HEK293 (cell line): ENCODE data around the gene KRTCAP2.

ENCODE experiments used
- CTCF ChIA-PET: fragments of 350-600 bp; formaldehyde crosslinking; extraction: SDS; loops from one replicate; lab custom pipeline; 2021; ENCODE audit warnings: antibody characterized with exemption; lab: Yijun Ruan, JAX
- POLR2A ChIA-PET: fragments of 300-600 bp; formaldehyde crosslinking; extraction: SDS; loops from one replicate; lab custom pipeline; 2020; ENCODE audit warnings: antibody characterized with exemption, inconsistent platforms; lab: Yijun Ruan, JAX
- H3K27ac ChIP-seq: fragments of 200-500 bp; sonication (Bioruptor generic); 2 replicates; pipeline ENCODE4 v1.5.1; 2014; ENCODE audit warnings: low read depth, low read length, control low read depth, inconsistent platforms; ENCODE audit errors: extremely low read depth
- H3K36me3 ChIP-seq, 2 experiments: fragments of 200-500 bp in 1 of 2; sonication (Bioruptor generic) in 1 of 2; 1 replicate in 1 of 2; 2 replicates in 1 of 2; pipeline ENCODE4 v1.5.1; 2014 to 2017; ENCODE audit warnings: inconsistent platforms in 2 of 2, low read length in 2 of 2; ENCODE audit not compliant: control insufficient read depth in 2 of 2, insufficient read depth in 1 of 2
- H3K4me1 ChIP-seq: fragments of 200-500 bp; sonication (Bioruptor generic); 2 replicates; pipeline ENCODE4 v1.5.1; 2014; ENCODE audit warnings: mild to moderate bottlenecking, low read length, inconsistent platforms; ENCODE audit not compliant: control insufficient read depth, insufficient read depth
- H3K4me3 ChIP-seq: 2 replicates; pipeline ENCODE4 v1.5.1; 2011; ENCODE audit warnings: low read depth, mild to moderate bottlenecking, control low read depth, low read length, moderate library complexity
- H3K9me3 ChIP-seq: fragments of 200-500 bp; sonication (Bioruptor generic); 2 replicates; pipeline ENCODE4 v1.5.1; 2014; ENCODE audit warnings: low read depth, low read length, inconsistent platforms; ENCODE audit not compliant: control insufficient read depth, insufficient read depth
- GLIS2 ChIP-seq: fragments of 450-650 bp; formaldehyde crosslinking; IDR thresholded peaks from 2 replicates; pipeline ENCODE4 v1.5.1; 2016; ENCODE audit warnings: missing biosample characterization, missing genetic modification characterization
- HIC1 ChIP-seq: fragments of 450-650 bp; formaldehyde crosslinking; IDR thresholded peaks from 2 replicates; pipeline ENCODE4 v1.5.1; 2016; ENCODE audit warnings: missing biosample characterization, missing genetic modification characterization
- PATZ1 ChIP-seq: fragments of 450-650 bp; formaldehyde crosslinking; IDR thresholded peaks from 2 replicates; pipeline ENCODE4 v1.5.1; 2016; ENCODE audit warnings: missing biosample characterization, missing genetic modification characterization
- PRDM1 ChIP-seq: fragments of 450-650 bp; formaldehyde crosslinking; IDR thresholded peaks from 2 replicates; pipeline ENCODE4; 2016; ENCODE audit warnings: missing biosample characterization, missing genetic modification characterization
- ZBTB17 ChIP-seq: fragments of 450-650 bp; formaldehyde crosslinking; IDR thresholded peaks from 2 replicates; pipeline ENCODE4 v1.5.1; 2016; ENCODE audit warnings: missing biosample characterization, missing genetic modification characterization
- ZFP69B ChIP-seq: fragments of 450-650 bp; formaldehyde crosslinking; IDR thresholded peaks from 2 replicates; pipeline ENCODE4 v1.5.1; 2016; ENCODE audit warnings: missing biosample characterization, missing genetic modification characterization
- ZIC2 ChIP-seq: fragments of 450-650 bp; formaldehyde crosslinking; IDR thresholded peaks from 2 replicates; pipeline ENCODE4 v1.5.1; 2016; ENCODE audit warnings: missing biosample characterization, missing genetic modification characterization
- ZNF335 ChIP-seq: fragments of 450-650 bp; formaldehyde crosslinking; conservative IDR thresholded peaks from 2 replicates; pipeline ENCODE4 v1.5.1; 2016; ENCODE audit warnings: missing biosample characterization, missing genetic modification characterization
- ZNF366 ChIP-seq: fragments of 450-650 bp; formaldehyde crosslinking; conservative IDR thresholded peaks from 2 replicates; pipeline ENCODE4 v1.5.1; 2016; ENCODE audit warnings: missing biosample characterization, missing genetic modification characterization
- ZNF37A ChIP-seq: fragments of 450-650 bp; IDR thresholded peaks from 2 replicates; pipeline ENCODE4 v1.5.1; 2018; ENCODE audit warnings: missing biosample characterization, missing genetic modification characterization
- ZNF513 ChIP-seq: fragments of 450-650 bp; IDR thresholded peaks from 2 replicates; pipeline ENCODE4 v1.5.1; 2018; ENCODE audit warnings: missing biosample characterization, missing genetic modification characterization
- ZNF521 ChIP-seq: fragments of 450-650 bp; formaldehyde crosslinking; IDR thresholded peaks from 2 replicates; pipeline ENCODE4 v1.5.1; 2017; ENCODE audit warnings: missing biosample characterization, mild to moderate bottlenecking, missing genetic modification characterization
- ZNF555 ChIP-seq: fragments of 450-650 bp; formaldehyde crosslinking; conservative IDR thresholded peaks from 2 replicates; pipeline ENCODE4 v1.5.1; 2017; ENCODE audit warnings: missing biosample characterization, mild to moderate bottlenecking, missing genetic modification characterization, inconsistent platforms
- ZNF692 ChIP-seq: fragments of 450-650 bp; formaldehyde crosslinking; IDR thresholded peaks from 2 replicates; pipeline ENCODE4 v1.5.1; 2016; ENCODE audit warnings: missing biosample characterization, missing genetic modification characterization
- ZSCAN30 ChIP-seq: fragments of 450-650 bp; IDR thresholded peaks from 2 replicates; pipeline ENCODE4 v1.5.1; 2018; ENCODE audit warnings: missing biosample characterization, mild to moderate bottlenecking, missing genetic modification characterization, moderate library complexity

KRTCAP2 gene

GRCh38 chr1:155127967-155128754, 44.9 kb downstream of the KRTCAP2 start:
- TF ChIP-seq ZBTB17 (tag by site-specific recombination), result peak; percentile 81
- TF ChIP-seq ZNF37A (tag by site-specific recombination), result no peak
- TF ChIP-seq PATZ1 (tag by site-specific recombination), result 0 out of 2 replicates have a peak, but pooled peaks have one; percentile 7
- TF ChIP-seq ZFP69B (tag by site-specific recombination), result peak; percentile 28; the same call in 1 of the 2 replicates
- TF ChIP-seq ZNF335 (tag by site-specific recombination), result peak; percentile 16; the same call in 1 of the 2 replicates
- peak; percentile 28; the same call in 1 of the 2 replicates for TF ChIP-seq ZNF692 (tag by site-specific recombination)
- no peak for TF ChIP-seq ZNF521
- TF ChIP-seq ZSCAN30 (tag by site-specific recombination), result no peak
- peak; percentile 91 for TF ChIP-seq ZIC2 (tag by site-specific recombination)
- no peak for TF ChIP-seq ZNF555
- 0 out of 2 replicates have a peak, but pooled peaks have one; percentile 20 for TF ChIP-seq GLIS2 (tag by site-specific recombination)
- TF ChIP-seq ZNF366 (tag by site-specific recombination), result no peak; the same call in 1 of the 2 replicates
- TF ChIP-seq HIC1, result peak; percentile 50; the same call in 1 of the 2 replicates
- TF ChIP-seq ZNF513 (tag by site-specific recombination), result 0 out of 2 replicates have a peak, but pooled peaks have one; percentile 7
- TF ChIP-seq PRDM1 (tag by site-specific recombination), result 0 out of 2 replicates have a peak, but pooled peaks have one; percentile 34
- peak overlapping the region; percentile 75; the same call in 1 of the 2 replicates for H3K27ac ChIP-seq
- ChIA-PET POLR2A (interaction anchor here (0.6 to 3.5 kb wide), 9 partner anchors 12 to 201 kb away, joined by 3 to 17 read pairs (median 4); partner anchors contain the start of genes DPM3 and KRTCAP2), CTCF (interaction anchor here (0.5 to 8.1 kb wide), 8 partner anchors 13 to 45 kb away, joined by 3 to 54 read pairs (median 5); partner anchors contain the start of gene KRTCAP2)
- no peaks in the 10 kb centered on the region for H3K9me3 ChIP-seq
- peaks cover 3 to 21% of the 10 kb centered on the region in 2 experiments; a peak in 2 of 3 replicates for H3K36me3 ChIP-seq
- peak overlapping the region; percentile 62 for H3K4me3 ChIP-seq
- H3K4me1 ChIP-seq, result peaks cover 21% of the 10 kb centered on the region
